Hematopoietic multipotent progenitor cell treated with erythropoietin and hydrocortisone succinate and interleukin-3 and kit ligand, for 8 days (in vitro differentiated cells): ENCODE measurements around the gene PRKAR1B.
"Not testable (repeated sequence)": the region's sequence is repeated elsewhere in the genome, so short reads cannot be mapped to it uniquely, and the experiment has no call there.

Experiments used
- DNase-seq: peaks from one replicate; pipeline ENCODE4 v3.0.0-alpha.2; 2015

Gene PRKAR1B

GRCh38 chr7:756928-757560 is 30.0 kb upstream of the PRKAR1B start:
- DNase-seq: no peak

GRCh38 chr7:756231-756927 is 29.3 kb upstream of the PRKAR1B start:
- DNase-seq: no peak

DNA sequence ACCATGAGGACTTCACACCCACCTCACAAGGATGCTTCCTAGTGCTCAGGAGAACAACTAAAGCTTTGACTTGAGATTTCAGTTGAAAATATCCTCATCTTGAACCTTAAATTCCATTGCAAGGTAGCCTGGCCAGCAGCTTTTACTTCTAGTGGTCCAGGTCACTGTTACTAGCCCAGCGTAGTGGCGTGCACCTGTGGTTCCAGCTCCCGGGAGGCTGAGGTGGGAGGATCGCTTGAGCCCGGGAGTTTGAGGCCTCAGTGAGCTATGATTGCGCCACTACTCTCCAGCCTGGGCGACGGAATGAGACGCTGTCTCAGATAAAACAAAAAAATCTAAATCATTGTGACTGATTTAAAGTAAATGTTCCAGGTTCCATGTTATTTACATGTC is 28.3 kb upstream of the PRKAR1B start:
- DNase-seq: no peak

DNA sequence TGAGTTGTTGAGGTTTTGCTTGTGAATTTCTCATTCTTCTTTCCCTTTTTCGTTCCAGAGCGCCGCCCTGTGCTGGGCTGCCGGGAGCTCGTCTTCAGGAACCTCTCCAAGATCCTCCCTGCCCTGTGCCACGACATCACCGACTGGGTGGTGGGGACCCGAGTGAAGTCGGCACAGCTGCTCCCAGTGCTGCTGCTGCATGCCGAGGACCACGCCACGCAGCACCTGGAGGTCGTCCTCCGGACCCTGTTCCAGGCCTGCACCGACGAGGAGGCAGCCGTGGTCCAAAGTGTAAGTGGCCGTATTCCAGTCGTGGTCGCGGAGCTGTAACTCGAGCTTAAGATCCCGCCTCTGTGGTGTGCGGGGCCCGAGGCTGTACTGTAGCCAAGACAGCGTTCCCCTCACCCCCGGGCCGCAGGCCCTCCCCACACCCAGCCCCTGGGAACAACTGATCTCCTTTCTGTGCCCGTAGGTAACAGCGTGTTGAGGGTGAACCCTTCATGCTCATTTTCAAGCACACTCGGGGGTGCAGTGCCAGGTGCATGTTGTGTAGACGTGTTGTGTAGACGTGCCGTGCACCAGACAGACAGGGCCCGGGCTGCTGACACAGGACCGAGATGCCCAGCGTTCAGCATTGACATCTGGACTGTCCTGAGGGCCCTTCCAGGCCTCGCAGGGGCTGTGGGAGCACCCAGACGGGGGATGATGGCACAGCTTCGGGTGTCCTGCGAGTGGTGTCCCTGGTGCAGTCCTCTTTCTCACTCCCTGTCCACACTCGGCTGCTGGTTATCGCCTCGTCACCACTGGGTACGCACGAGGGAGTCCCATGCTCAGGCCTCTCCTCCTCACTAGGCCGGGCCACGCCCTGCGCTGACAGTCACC is 27.7 kb upstream of the PRKAR1B start:
- no peak for DNase-seq

GRCh38 chr7:753190-753589 is 26.1 kb upstream of the PRKAR1B start:
- no peak for DNase-seq

- not testable (repeated sequence) for DNase-seq
These were observed 25.2 kb upstream of the PRKAR1B start for GRCh38 chr7:752256-752655.

DNA sequence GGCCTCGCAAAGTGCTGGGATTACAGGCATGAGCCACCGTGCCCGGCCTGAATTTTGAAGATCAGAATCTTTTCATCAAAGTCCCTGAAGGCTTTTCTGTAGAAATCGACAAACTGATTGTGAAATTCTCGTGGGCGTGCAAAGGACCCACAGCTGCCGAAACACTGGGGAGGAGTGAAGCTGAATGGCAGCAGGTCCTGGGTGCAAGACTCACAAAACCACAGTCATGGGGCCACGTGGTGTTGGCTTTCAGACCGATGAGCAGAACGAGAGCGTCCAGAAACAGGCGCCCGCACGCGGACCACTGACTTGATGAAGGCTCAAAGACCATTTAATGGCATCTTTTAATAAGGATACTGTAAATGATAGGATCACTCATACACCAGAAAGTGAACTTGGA is 24.7 kb upstream of the PRKAR1B start:
- DNase-seq: no peak

DNA sequence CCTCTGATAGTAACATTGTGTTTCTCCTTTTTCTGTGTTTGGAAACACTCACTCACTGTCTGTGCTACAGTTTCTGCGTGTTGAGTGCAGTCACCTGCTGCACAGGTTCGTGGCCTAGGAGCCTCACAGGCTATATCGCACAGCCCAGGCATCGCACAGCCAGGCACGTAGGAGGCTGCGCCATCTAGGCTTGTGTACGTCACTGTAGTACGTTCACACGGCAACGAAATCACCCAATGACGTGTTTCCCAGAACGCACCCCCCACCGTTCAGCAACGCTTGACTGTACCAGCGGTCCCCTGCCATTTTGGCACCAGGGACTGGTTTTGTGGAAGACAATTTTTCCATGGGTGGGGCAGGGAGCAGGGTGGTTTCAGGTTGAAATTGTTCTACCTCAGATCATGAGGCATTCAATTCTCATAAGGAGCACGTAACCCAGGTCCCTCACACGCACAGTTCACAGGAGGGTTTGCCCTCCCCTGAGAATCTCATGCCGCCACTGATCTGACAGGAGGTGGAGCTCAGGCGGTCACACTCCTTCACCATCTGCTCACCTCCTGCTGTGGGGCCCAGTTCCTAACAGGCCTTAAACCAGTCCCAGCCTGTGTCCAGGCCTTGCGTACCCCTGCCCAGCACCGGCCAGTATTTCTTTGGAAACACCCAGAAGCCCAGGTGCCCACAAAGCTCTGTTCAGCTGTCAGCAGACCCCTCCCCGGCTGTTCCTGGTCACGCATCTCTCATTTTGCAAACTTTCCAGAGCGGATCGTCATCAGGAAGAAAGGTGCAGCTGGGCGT is 23.2 kb upstream of the PRKAR1B start:
- no peak for DNase-seq

DNA sequence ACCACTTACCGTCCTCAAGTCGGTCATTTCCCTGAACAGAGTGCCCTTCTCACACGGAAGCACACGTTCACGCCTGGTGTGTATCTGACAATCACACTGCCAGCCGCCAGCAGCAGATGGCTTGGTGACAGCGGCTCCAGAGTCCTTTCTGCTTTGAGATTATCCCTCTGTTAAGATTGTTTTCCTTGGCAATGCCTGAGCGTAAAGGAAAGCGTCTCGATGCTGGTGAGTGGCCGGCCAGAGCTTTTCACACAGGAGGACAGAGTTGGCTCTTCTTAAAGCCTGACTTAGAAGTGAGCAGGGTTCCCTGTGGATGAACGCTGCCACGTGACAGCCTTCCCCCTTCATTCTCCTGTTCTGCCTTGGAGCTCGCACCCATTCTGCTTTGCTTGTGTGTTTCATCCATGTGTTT is 22.1 kb upstream of the PRKAR1B start:
- no peak for DNase-seq

DNA sequence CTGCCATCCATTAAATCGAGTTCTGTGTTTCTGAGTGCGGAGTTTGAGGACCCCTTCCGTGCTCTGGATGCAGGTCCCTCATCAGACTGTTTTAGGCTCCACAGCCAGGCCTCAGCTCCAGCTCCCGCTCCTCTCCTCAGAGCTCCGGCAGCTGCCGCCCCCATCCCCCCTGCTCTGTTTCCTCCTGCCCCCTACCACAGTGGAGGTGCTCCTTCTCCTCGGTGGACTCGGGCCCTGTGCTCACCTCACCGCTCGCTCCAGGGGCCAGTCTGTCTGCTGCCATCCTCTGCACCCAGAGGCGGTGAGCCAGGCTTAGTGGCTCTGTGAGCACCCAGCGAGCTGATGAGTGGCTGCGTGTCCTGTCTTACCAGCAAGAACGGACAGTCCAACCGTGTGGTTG is 21.4 kb upstream of the PRKAR1B start:
- no peak for DNase-seq

DNA sequence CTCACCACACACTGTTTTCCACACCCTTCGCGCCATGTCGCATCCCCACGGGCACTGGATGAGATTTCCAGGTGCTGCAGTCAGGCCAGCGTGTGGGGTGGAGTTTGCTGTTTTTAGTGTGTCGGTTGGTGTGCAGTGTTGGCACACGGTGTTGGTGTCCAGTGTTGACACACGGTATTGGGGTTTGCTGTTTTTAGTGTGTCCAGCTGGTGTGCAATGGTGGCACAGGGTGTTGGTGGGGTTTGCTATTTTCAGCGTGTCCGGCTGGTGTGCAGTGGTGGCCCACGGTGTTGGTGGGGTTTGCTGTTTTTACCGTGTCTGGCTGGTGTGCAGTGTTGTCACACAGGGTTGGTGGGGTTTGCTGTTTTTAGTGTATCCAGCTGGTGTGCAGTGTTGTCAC is 20.1 kb upstream of the PRKAR1B start:
- DNase-seq: no peak

GRCh38 chr7:746155-747061 is 19.3 kb upstream of the PRKAR1B start:
- no peak for DNase-seq

DNA sequence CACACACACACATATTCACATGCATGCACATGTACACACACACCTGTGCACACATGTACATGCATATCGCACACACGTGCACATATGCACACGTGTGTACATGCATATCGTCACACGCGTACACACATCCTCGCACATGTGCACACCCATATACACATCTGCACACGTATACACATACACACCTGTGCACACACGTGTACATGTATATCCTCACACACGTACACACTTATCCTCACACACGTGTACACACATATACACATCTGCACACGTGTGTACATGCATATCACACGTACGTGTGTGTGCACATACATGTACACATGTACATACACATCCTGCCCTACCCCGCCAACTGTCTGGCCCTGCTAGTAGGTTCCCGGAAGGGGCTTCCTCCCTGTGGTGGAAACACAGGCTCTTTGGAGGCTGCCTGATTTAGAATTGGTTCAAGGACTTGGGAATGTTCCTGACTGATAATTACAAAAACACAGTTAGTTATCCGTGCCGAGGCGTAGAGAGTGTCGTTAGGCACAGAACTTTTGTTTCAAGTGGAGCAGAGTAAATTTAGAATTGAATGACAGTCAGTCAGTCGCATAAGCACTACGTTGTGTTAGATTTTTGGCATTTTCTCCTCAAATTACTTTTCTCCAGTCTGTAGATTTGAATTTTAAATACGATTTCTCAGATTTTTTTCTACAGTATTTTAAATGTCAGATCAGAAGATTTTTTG is 18.5 kb upstream of the PRKAR1B start:
- DNase-seq: no peak

- no peak for DNase-seq
These were observed 17.9 kb upstream of the PRKAR1B start for GRCh38 chr7:744854-745430.

- DNase-seq: not testable (repeated sequence)
These were observed 17.0 kb upstream of the PRKAR1B start for GRCh38 chr7:744128-744520.

DNA sequence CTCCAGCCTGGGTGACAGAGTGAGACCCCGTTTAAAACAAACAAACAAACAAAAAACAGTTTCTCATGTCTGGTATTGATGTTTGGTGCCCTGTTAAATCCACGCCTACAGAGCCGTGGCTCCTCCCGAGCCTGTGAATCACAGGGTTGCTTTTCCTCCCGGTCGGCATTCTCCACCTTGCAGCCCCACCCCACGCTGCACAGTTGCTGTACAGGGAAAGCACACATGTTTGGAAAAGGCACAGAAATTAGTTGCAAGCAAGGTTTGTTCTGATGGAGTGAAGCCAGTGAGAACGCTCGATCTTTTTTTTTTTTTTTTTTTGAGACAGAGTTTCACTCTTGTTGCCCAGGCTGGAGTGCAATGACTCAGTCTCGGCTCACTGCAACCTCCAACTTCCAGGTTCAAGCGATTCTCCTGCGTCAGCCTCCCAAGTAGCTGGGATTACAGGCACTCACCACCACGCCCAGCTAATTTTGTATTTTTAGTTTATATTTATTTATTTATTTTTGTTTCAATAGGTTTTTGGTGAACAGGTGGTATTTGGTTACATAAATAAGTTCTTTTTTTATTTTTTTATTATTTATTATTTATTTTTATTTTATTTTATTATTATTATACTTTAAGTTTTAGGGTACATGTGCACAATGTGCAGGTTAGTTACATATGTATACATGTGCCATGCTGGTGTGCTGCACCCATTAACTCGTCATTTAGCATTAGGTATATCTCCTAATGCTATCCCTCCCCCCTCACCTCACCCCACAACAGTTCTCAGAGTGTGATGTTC is 16.5 kb upstream of the PRKAR1B start:
- not testable (repeated sequence) for DNase-seq

DNA sequence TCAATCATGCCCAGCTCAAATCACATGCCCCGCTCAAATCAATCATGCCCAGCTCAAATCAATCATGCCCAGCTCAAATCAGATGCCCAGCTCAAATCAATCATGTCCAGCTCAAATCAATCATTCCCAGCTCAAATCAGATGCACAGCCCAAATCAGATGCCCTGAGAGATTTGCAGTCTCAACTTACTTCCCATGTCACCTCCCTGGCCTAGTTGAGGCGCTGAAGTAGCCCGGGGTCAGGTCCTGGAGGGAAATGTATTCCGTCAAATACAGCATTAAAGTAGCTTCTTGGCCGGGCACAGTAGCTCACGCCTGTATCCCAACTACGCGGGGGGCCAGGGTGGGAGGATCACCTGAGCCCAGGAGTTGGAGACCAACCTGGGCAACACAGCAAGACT is 15.7 kb upstream of the PRKAR1B start:
- no peak for DNase-seq

- no peak for DNase-seq
These were observed 14.8 kb upstream of the PRKAR1B start for GRCh38 chr7:741850-742249.

- no peak for DNase-seq
These were observed 14.2 kb upstream of the PRKAR1B start for GRCh38 chr7:741191-741671.
